ENCODE results near the gene HTT-AS.
"Not testable (repeated sequence)": the region's sequence is repeated elsewhere in the genome, so short reads cannot be mapped to it uniquely, and the experiment has no call there.

HTT-AS gene

DNA sequence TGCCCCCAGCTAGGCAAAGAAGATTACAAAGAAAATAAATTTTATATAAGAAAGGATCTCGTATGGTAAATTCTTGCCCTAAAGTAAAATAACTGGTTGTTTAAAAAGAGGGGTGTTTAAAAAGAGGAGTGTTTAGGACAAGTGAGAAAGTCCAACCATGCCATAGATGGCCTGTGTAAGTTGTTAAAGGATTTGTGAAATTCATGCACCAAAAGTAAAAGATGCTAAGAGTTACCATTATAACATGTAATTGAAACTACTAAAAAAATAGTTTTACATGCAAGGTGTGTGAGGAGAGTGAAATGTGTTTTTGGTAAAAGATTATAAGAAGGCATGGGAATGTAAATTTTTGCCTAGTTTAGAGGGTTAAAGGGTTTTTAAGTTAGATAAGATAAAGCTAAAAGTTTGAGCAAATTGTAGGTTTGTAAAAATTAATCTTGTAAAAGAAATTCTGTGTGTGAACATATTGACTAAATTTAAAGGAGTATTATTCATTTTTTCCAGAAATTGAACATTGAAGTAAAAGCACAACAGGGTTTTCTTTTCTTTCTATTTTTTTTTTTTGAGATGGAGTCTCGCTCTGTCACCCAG, 20.1 kb downstream of the HTT-AS start:
- FAIRE-seq: no peak
- no peak for DNase-seq (ENCODE audit: insufficient read length, low spot score)

DNA sequence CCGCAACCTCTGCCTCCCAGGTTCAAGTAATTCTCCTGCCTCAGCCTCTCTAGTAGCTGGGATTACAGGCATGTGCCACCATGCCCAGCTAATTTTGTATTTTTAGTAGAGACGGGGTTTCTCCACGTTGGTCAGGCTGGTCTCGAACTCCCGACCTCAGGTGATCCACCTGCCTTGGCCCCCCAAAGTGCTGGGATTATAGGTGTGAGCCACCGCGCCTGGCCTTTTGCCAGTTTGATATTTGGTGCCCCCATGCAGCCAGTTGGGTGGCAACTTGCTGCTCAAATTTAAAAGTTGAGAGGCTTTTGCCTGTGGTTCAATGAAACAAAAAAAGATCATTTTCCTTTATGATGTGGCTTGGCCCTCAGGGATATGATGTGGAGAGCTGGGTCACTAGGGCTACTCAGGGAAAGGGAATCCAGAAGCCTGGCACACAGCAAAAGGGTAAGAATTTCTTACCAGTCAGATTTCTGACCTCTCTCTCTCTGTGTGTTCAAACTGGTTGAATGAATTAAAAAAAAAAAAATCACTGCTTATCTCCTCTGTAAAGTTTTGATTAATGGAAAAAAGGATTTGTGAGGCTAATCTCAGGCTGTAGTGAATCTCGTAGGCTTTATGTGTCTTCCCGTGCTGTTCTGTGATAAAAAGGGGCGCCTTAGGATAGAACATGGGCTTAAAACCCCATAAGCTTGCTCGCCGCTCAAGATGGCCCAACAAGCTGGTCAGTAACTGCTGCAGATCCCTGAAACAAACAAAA, 23.0 kb downstream of the HTT-AS start:
- FAIRE-seq; DNase-seq (ENCODE audit: insufficient read length, low spot score): not testable (repeated sequence)

- FAIRE-seq: no peak
- no peak for DNase-seq (ENCODE audit: insufficient read length, low spot score)
Observed at GRCh38 chr4:3047464-3048286, 26.7 kb downstream of the HTT-AS start.

DNA sequence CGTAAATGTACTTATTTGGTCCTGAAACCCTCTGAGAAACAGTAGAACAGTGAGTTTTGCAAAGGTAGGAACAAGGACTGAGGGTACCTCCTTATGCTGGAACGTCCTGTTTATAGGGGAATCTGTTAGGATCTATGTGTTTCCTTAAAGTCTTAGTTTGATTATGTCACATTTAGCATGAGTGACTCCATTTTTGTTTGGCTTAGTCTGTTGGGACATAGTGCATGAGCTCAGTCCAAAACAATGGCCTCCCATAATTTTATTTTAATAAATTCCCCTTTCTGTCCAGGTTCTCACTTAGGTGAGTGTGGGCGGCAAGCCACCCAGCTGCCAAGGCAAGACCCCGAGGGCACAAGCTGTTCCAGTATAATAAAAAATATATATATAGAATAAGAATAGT, 27.7 kb downstream of the HTT-AS start:
- no peak for FAIRE-seq
- no peak for DNase-seq (ENCODE audit: insufficient read length, low spot score)

- no peak for DNase-seq (ENCODE audit: insufficient read length, low spot score)
- no peak for FAIRE-seq
Observed at GRCh38 chr4:3046162-3046561, 28.2 kb downstream of the HTT-AS start.

DNA sequence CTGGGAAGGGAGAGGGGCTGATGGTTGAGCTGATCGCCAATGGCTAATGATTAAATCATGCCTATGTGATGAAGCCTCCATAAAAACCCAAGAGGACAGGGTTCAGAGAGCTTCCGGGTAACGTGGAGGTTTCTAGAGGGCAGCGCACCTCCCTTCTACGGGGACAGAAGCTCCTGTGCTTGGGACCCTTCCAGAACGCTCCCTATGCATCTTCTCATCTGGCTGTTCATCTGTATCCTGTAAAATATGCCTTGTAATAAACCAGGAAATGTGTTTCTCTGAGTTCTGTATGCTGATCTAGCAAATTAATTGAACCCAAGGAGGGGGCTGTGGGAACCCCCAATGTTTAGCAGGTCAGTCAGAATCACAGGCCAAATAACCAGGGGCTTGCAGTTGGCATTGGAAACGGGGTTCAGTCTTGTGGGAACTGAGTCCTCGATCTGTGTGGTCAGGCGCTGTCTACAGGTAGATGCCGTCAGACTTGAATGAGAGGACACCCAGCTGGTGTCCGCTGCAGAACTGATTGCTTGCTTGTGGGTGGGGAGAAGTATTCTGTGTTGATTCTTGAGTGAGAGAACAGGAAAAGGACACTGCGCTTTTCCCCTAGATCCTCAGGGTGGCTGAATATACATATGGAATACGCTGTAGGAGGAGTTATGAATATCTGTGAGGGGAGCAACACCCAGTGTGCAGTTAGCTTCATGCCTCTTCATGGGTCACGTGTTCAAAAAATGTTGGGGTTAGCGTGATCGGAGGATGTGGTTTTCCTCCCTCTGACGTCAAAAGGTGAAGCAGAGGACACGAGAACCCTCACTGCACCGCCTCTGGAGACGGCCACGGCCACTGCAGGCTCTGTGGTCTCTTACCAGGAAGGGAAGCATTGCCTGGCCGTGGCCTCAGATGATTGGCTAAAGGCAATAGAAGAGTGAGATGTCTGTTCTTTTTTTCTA, 29.2 kb downstream of the HTT-AS start:
- DNase-seq (ENCODE audit: insufficient read length, low spot score) (no peak), FAIRE-seq (no peak)

GRCh38 chr4:3043282-3044020, 30.9 kb downstream of the HTT-AS start:
- no peak for DNase-seq (ENCODE audit: insufficient read length, low spot score)
- no peak for FAIRE-seq

GRCh38 chr4:3042226-3042625, 32.1 kb downstream of the HTT-AS start:
- FAIRE-seq (no peak), DNase-seq (ENCODE audit: insufficient read length, low spot score) (no peak)

GRCh38 chr4:3041192-3042142, 32.9 kb downstream of the HTT-AS start:
- DNase-seq (ENCODE audit: insufficient read length, low spot score) (no peak), FAIRE-seq (no peak)

- FAIRE-seq (no peak), DNase-seq (ENCODE audit: insufficient read length, low spot score) (no peak)
Observed at GRCh38 chr4:3040452-3041191, 33.7 kb downstream of the HTT-AS start.

DNA sequence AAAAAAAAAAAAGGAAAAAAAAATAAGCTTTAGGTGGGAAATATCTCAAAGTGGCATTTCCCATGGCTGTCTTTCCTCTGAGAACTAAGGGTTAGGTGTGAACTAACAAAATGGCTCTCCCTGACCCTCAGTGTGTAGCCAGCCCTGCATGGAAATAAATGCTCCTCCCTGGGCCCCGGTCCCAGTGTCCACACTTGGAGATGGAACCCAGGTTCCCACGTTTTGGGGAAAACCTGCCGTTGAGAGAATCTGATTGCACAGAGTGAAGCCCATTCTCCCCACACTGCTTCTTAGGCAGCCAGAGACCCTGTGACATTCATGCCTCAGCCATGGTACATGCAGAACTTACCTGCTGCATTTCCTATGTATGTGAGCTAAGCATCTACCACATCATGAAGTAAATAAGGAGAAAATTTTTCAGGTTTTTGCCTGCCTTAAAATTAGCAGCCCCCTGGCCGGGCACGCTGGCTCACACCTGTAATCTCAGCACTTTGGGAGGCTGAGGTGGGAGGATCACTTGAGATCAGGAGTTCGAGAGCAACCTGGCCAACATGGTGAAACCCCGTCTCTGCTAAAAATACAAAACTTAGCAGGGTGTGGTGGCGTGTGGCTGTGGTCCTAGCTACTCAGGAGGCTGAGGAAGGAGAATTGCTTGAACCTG, 34.5 kb downstream of the HTT-AS start:
- DNase-seq (ENCODE audit: insufficient read length, low spot score) (no peak), FAIRE-seq (no peak)

GRCh38 chr4:3037957-3038461, 36.3 kb downstream of the HTT-AS start:
- no peak for FAIRE-seq
- DNase-seq (ENCODE audit: insufficient read length, low spot score): no peak

- no peak for FAIRE-seq
Observed at GRCh38 chr4:3036131-3036952, 38.0 kb downstream of the HTT-AS start.

DNA sequence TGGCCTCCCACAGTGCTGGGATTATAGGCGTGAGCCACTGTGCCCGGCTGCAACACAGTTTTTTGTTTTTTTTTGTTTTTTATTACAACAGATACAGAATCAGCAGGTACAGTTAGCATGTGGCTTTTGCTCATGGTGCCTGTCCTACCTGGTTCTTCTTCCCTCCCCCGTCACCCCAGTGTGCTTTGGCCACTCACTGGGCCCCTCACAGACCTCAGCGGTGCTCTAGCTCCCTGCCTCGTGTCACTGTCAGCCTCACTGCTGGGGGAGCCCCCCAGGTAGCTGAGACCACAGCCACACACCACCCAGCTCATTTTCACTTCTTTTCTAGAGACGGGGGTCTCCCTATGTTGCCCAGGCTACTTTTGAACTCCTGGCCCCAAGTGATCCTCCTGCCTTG, 38.7 kb downstream of the HTT-AS start:
- no peak for FAIRE-seq
- no peak for DNase-seq (ENCODE audit: insufficient read length, low spot score)

More at GRCh38 chr4:3036131-3036952, 38.0 kb downstream of the HTT-AS start:
- DNase-seq (ENCODE audit: insufficient read length, low spot score): no peak

- DNase-seq (ENCODE audit: insufficient read length, low spot score): no peak
- no peak for FAIRE-seq
Observed at GRCh38 chr4:3035249-3035648, 39.1 kb downstream of the HTT-AS start.

DNA sequence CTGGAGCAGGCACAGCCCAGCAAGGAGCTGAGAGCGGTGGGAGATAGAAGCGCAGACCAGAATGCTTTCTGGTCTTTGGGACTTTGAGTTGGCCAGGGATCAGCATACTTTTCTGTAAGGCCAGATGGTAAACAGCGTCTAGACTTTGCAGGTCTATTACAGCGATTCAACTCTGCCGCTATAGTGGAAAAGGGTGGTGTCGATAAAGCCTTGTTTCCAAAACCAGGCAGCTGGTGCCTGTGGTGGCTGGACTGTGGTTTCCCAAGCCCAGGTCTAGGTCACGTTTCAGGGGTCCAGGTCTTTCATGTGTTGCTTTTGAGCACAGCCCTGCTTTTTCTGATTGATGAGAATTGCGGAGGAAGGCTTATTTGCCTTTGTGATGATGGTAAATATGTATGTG, 40.1 kb downstream of the HTT-AS start:
- no peak for FAIRE-seq
- DNase-seq (ENCODE audit: insufficient read length, low spot score): no peak
